Measurements from ENCODE around the gene ARRDC4.
"Not testable (repeated sequence)": the region's sequence is repeated elsewhere in the genome, so short reads cannot be mapped to it uniquely, and the experiment has no call there.

Gene ARRDC4

DNA sequence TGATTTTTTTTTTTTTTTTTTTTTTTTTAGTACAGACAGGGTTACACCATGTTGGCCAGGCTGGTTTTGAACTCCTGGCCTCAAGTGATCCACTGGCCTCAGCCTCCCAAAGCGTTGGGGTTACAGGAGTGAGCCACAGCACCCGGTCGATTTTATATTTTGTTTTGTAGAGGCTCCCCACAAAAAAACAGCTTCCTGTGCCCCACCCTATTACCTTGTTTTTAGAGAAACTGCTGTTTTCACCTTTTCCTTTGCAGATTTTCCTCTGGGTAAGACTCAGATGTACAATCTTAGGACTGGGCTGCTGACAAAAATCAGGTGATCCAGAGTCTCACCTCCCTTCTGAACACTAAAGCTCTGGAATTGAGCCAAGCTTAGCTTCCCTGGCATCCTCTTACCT lies 20.6 kb downstream of the ARRDC4 start:
- TF ChIP-seq, protein P1, sequence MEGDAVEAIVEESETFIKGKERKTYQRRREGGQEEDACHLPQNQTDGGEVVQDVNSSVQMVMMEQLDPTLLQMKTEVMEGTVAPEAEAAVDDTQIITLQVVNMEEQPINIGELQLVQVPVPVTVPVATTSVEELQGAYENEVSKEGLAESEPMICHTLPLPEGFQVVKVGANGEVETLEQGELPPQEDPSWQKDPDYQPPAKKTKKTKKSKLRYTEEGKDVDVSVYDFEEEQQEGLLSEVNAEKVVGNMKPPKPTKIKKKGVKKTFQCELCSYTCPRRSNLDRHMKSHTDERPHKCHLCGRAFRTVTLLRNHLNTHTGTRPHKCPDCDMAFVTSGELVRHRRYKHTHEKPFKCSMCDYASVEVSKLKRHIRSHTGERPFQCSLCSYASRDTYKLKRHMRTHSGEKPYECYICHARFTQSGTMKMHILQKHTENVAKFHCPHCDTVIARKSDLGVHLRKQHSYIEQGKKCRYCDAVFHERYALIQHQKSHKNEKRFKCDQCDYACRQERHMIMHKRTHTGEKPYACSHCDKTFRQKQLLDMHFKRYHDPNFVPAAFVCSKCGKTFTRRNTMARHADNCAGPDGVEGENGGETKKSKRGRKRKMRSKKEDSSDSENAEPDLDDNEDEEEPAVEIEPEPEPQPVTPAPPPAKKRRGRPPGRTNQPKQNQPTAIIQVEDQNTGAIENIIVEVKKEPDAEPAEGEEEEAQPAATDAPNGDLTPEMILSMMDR (IDR thresholded peaks at IDR 0.05; ENCODE audit: low read depth, low read length): no peak
- H3K4me3 ChIP-seq (ENCODE audit: low read depth, low read length): no peak overlapping the region
- no peak for DNase-seq (ENCODE audit: low read depth, low spot score)
- in situ Hi-C loops (cut with HindIII; ENCODE audit: low sequenced_read_pairs): no loop called here

DNA sequence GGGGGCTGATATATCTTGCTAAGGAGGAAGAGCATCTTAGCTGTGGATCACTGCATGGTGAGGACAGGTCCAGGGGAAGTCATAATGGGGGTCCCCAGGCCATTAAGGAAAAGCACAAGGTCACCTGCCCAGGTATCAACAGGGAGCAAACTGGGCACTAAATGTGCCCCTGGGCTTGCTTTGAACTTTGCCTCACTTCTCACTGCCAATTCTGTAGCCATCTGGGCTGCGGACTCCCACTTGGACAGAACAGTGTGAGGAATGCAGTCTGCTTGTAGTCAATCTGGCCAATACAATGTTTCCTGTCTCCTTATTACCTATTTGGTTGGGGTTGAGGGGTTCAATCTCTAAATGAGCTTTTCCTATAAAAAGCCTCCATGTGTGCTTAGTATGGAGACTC lies 21.3 kb downstream of the ARRDC4 start:
- H3K4me3 ChIP-seq (ENCODE audit: low read depth, low read length): no peak overlapping the region
- TF ChIP-seq, protein P1 (IDR thresholded peaks at IDR 0.05; ENCODE audit: low read depth, low read length): no peak
- no peak for DNase-seq (ENCODE audit: low read depth, low spot score)
- in situ Hi-C loops (cut with HindIII; ENCODE audit: low sequenced_read_pairs): no loop called here

DNA sequence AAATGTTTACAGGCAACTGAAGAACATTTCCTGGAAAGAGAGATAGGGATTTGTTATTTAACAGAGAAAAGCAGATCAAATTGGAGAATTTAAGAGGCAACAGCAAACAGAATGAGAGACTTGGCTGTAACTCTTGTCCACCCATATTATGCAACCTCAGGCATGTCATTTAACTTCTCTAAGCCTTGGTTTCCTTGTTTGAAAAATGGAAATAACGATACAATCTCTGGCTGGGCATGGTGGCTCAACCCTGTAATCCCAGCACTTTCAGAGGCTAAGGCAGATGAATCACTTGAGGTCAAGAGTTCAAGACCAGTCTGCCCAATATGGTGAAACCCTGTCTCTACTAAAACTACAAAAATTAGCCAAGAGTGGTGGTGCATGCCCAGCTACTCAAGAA lies 23.7 kb downstream of the ARRDC4 start:
- in situ Hi-C loops (cut with HindIII; ENCODE audit: low sequenced_read_pairs): no loop called here
- TF ChIP-seq, protein P1 (IDR thresholded peaks at IDR 0.05; ENCODE audit: low read depth, low read length): no peak
- DNase-seq (ENCODE audit: low read depth, low spot score): no peak
- H3K4me3 ChIP-seq (ENCODE audit: low read depth, low read length): no peak overlapping the region

GRCh38 chr15:97985979-97986378 lies 25.5 kb downstream of the ARRDC4 start:
- H3K4me3 ChIP-seq (ENCODE audit: low read depth, low read length); in situ Hi-C loops (cut with HindIII; ENCODE audit: low sequenced_read_pairs); DNase-seq (ENCODE audit: low read depth, low spot score): not testable (repeated sequence)

DNA sequence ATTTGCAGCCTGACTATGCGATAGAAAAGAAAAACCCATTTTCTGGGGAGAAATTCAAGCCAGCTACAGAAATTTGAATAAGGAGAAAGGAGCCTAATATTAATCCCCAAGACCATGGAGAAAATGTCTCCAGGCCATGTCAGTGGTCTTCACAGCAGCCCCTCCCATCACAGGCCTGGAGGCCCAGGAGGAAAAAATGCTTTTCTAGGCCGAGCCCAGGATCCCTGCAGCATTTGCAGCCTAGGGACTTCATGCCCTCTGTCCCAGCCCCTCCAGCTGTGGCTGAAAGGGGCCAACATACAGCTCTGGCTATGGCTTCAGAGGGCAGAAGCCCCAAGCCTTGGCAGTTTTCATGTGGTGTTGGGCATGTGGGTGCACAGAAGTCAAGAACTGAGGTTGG lies 26.3 kb downstream of the ARRDC4 start:
- in situ Hi-C loops (cut with HindIII; ENCODE audit: low sequenced_read_pairs): no loop called here
- no peak overlapping the region for H3K4me3 ChIP-seq (ENCODE audit: low read depth, low read length)
- TF ChIP-seq, protein P1 (IDR thresholded peaks at IDR 0.05; ENCODE audit: low read depth, low read length): no peak
- no peak for DNase-seq (ENCODE audit: low read depth, low spot score)

GRCh38 chr15:97989299-97989698 lies 28.8 kb downstream of the ARRDC4 start:
- H3K4me3 ChIP-seq (ENCODE audit: low read depth, low read length): no peak overlapping the region
- TF ChIP-seq, protein P1 (IDR thresholded peaks at IDR 0.05; ENCODE audit: low read depth, low read length): no peak
- no peak for DNase-seq (ENCODE audit: low read depth, low spot score)
- in situ Hi-C loops (cut with HindIII; ENCODE audit: low sequenced_read_pairs): no loop called here

- in situ Hi-C loops (cut with HindIII; ENCODE audit: low sequenced_read_pairs): no loop called here
- no peak overlapping the region for H3K4me3 ChIP-seq (ENCODE audit: low read depth, low read length)
- DNase-seq (ENCODE audit: low read depth, low spot score): no peak
- TF ChIP-seq, protein P1 (IDR thresholded peaks at IDR 0.05; ENCODE audit: low read depth, low read length): no peak
Observed at GRCh38 chr15:97991972-97992541, 31.6 kb downstream of the ARRDC4 start.
